Uterus (tissue), 4 donors: ENCODE measurements around the gene CSTF1. TPM values are rescaled to one million over a fixed set of nuclear protein-coding genes. Genes with fewer than 3 reads are reported as not detected.

Source experiments
- DNase-seq, 2 donors: peaks; one replicate each; pipeline ENCODE4 v3.0.0-alpha.2; 2019 to 2020
- H3K27ac ChIP-seq, 2 donors: fragments of 200-600 bp; sonication (generic); 1 replicate in 1 of 2; 2 replicates in 1 of 2; pipeline ENCODE4 v1.5.1; 2016 to 2018
- H3K27me3 ChIP-seq, 2 donors: fragments of 200-600 bp; sonication (generic); one replicate each; pipeline ENCODE4 v1.5.1; 2018 to 2019; ENCODE audit warnings: control low read depth in 1 of 2
- H3K36me3 ChIP-seq, 2 donors: fragments of 200-600 bp; sonication (generic); one replicate each; pipeline ENCODE4 v1.5.1; 2019; ENCODE audit warnings: control low read depth in 1 of 2
- H3K4me1 ChIP-seq, 2 donors: fragments of 200-600 bp; sonication (generic); one replicate each; pipeline ENCODE4 v1.5.1; 2018 to 2019; ENCODE audit warnings: control low read depth in 1 of 2
- H3K4me3 ChIP-seq, 2 donors: fragments of 200-600 bp; sonication (generic); 1 replicate in 1 of 2; 2 replicates in 1 of 2; pipeline ENCODE4 v1.5.1; 2018 to 2019; ENCODE audit warnings: mild to moderate bottlenecking in 1 of 2
- H3K9me3 ChIP-seq, 2 donors: fragments of 200-600 bp; sonication (generic); one replicate each; pipeline ENCODE4 v1.5.1; 2019; ENCODE audit warnings: control low read depth in 1 of 2
- POLR2A ChIP-seq, 2 donors: fragments of 450-650 bp; IDR thresholded peaks; one replicate each; pipeline ENCODE4 v1.6.1; 2016; ENCODE audit warnings: antibody characterized with exemption in 2 of 2, mild to moderate bottlenecking in 1 of 2, moderate library complexity in 1 of 2
- intact Hi-C: fragments of 100-400 bp; cut with DNase I; formaldehyde crosslinking; loops from one replicate; pipeline ENCODE4 v1.15.1; 2023; ENCODE audit warnings: low total_unique reads
- total RNA-seq, 4 donors: library from RNA; depleted of rRNA in 3 of 4; stranded (reverse); fragments of >200 nt in 3 of 4; gene quantifications; one replicate each; pipeline versions ENCODE4 v1.1.0 to v1.2.4, GENCODE V29; 2014 to 2023
- TF ChIP-seq, protein P1 (sequence below), 4 experiments: fragments of 200-600 bp in 2 of 4; fragments of 450-650 bp in 2 of 4; sonication (generic) in 2 of 4; IDR thresholded peaks; one replicate each; pipeline ENCODE4 v1.5.1; 2016 to 2019; ENCODE audit warnings: antibody characterized with exemption in 4 of 4, mild to moderate bottlenecking in 2 of 4, moderate library complexity in 1 of 4
- donor health status: DM: yes; HTN: yes; CAD: no.

The CSTF1 gene
- total RNA-seq, 4 donors from 2014 or later: 20.9 to 44.0 (median 29.9) TPM

DNA sequence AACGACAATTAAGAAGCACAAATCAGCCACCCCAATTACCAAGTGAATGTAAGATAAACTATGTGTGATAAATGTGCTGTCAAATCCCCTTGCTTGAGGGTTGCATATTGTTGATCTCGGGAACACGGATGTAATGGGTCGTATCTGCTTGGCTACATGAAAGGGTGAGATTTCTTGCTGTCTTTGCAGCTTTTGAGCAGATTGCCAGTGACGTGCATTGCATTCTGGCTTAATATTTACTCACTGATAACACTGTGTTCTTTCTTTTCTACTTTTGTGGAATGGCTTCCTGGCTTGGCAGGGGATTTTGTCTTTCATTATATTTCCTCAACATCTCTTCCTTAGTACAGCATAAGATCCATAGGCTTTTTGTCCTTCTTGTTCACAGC, 44.1 kb upstream of the CSTF1 start:
- DNase-seq: no peak
- no peaks in the 10 kb centered on the region for H3K9me3 ChIP-seq
- intact Hi-C loops: no loop called here

DNA sequence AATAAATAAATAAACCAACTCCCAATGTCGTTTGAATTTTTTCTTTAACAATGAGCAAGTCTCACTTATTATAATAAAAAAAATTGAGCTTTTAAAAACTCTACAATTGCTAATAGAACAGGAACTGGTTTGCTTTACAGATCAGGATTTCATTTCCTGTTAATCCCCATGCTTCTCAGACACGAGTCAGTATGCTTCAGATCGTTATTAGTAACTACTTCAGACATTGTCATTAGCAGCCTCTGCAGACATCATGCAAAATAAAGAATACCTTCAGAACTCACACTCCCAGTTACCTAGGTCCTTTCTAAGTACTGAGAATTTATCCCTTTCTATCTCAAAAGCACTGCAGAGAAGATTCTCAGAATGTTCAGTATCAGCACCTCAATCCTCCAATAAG, 43.7 kb upstream of the CSTF1 start:
- no peak for TF ChIP-seq POLR2A (IDR thresholded peaks at IDR 0.05)
- TF ChIP-seq, protein P1, sequence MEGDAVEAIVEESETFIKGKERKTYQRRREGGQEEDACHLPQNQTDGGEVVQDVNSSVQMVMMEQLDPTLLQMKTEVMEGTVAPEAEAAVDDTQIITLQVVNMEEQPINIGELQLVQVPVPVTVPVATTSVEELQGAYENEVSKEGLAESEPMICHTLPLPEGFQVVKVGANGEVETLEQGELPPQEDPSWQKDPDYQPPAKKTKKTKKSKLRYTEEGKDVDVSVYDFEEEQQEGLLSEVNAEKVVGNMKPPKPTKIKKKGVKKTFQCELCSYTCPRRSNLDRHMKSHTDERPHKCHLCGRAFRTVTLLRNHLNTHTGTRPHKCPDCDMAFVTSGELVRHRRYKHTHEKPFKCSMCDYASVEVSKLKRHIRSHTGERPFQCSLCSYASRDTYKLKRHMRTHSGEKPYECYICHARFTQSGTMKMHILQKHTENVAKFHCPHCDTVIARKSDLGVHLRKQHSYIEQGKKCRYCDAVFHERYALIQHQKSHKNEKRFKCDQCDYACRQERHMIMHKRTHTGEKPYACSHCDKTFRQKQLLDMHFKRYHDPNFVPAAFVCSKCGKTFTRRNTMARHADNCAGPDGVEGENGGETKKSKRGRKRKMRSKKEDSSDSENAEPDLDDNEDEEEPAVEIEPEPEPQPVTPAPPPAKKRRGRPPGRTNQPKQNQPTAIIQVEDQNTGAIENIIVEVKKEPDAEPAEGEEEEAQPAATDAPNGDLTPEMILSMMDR (IDR thresholded peaks at IDR 0.05): no peak
- H3K27ac ChIP-seq: no peak overlapping the region
- no peaks in the 10 kb centered on the region for H3K4me1 ChIP-seq
- H3K9me3 ChIP-seq: no peaks in the 10 kb centered on the region
- H3K36me3 ChIP-seq: no peaks in the 10 kb centered on the region
- intact Hi-C loops: no loop called here
- H3K4me3 ChIP-seq: no peak overlapping the region
- no peak for DNase-seq
- no peaks in the 10 kb centered on the region for H3K27me3 ChIP-seq

More for the DNA sequence above, 44.1 kb upstream of the CSTF1 start:
- Histone ChIP-seq H3K4me1 (no peaks in the 10 kb centered on the region), H3K27ac (no peak overlapping the region), H3K4me3 (no peak overlapping the region), H3K27me3 (no peaks in the 10 kb centered on the region), H3K36me3 (no peaks in the 10 kb centered on the region)
- TF ChIP-seq, protein P1 (IDR thresholded peaks at IDR 0.05): no peak
- no peak for TF ChIP-seq POLR2A (IDR thresholded peaks at IDR 0.05)

DNA sequence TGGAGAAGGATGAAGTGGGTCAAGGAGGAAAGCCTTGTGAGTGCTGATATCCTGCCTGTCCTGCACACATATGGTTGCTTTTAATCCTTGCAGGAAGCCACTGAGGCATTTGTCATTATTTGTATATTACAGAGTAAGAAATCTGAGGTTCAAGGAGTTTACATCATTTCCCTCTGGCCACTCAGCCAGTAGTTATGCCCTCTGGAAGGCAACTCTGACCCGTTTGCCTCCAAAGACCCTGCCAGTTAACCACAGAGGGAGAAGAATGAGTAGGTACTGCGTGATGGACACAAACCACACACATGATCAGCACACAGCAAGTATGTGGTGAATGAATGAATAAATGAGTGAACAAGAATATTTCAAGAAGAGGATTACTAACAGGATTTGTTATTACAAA, 41.6 kb upstream of the CSTF1 start:
- H3K9me3 ChIP-seq: no peaks in the 10 kb centered on the region
- TF ChIP-seq, protein P1 (IDR thresholded peaks at IDR 0.05): no peak
- no peak for TF ChIP-seq POLR2A (IDR thresholded peaks at IDR 0.05)
- H3K36me3 ChIP-seq: no peaks in the 10 kb centered on the region
- H3K4me1 ChIP-seq: no peaks in the 10 kb centered on the region
- no peak overlapping the region for H3K4me3 ChIP-seq
- no peak overlapping the region for H3K27ac ChIP-seq
- DNase-seq: no peak
- no peaks in the 10 kb centered on the region for H3K27me3 ChIP-seq
- intact Hi-C loops: no loop called here

DNA sequence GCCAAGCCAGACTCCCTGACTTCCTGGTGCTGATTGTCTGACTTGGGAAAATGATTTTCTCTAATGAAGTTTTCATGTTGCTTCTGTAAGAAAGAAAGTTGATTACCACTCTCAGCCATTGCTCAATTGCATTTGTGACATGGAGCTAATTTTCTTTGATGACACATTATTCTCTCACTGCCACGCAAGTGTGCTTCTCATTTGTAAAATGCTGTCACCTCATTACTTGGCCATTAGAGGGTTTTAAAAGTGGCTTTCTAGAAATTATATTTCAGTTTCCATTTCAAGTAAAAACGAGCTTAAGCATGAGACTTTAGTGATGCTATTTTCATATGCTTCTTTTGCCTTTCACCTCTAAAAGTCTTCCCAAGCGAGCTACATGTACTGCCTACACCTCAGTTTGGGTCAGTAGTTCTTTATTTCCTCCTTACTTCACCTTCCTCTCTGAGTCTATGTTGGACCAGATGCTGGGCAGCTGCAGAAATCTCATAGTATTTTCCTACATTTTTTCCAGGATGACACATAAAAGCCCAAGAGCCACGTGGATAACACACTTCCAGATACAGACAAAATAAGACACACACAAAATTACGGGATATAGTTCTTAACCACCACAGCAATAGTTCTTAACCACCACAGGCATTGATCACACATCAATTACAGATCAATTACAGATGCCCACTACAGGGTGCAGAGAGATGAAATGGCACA, 39.9 kb upstream of the CSTF1 start:
- no peak overlapping the region for H3K4me3 ChIP-seq
- no peaks in the 10 kb centered on the region for H3K4me1 ChIP-seq
- H3K36me3 ChIP-seq: no peaks in the 10 kb centered on the region
- no peak for DNase-seq
- no peaks in the 10 kb centered on the region for H3K9me3 ChIP-seq
- no peak overlapping the region for H3K27ac ChIP-seq
- TF ChIP-seq, protein P1 (IDR thresholded peaks at IDR 0.05): no peak
- no peak for TF ChIP-seq POLR2A (IDR thresholded peaks at IDR 0.05)
- intact Hi-C loops: no loop called here
- no peaks in the 10 kb centered on the region for H3K27me3 ChIP-seq

DNA sequence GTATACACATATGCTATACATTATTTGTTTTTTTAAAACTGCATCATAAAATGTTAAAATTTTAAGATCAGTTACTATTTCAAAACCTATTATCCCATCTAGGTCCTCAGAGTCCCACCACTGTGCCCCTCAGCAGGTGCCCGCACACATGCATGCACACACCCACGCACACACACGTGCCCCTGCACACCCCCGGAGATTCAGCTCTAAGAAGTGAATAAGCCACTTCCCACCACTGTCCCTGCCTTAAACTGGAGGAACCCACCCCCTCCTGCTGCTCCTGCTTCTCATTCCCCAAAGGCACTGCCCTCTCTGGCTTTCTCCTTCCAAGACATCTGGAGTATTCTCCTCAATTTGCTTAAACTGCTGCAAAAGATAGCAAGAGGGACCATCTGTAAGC, 39.1 kb upstream of the CSTF1 start:
- H3K36me3 ChIP-seq: no peaks in the 10 kb centered on the region
- DNase-seq: no peak
- no peak overlapping the region for H3K27ac ChIP-seq
- H3K4me1 ChIP-seq: no peaks in the 10 kb centered on the region
- H3K4me3 ChIP-seq: no peak overlapping the region
- intact Hi-C loops: no loop called here
- TF ChIP-seq POLR2A (IDR thresholded peaks at IDR 0.05): no peak
- TF ChIP-seq, protein P1 (IDR thresholded peaks at IDR 0.05): no peak
- no peaks in the 10 kb centered on the region for H3K9me3 ChIP-seq
- H3K27me3 ChIP-seq: no peaks in the 10 kb centered on the region
